Choroid plexus epithelial cell (primary cell): ENCODE results near the gene AMIGO2.

Source experiments
- DNase-seq: peaks from one replicate; pipeline ENCODE4 v3.0.0-alpha.2; 2010; ENCODE audit warnings: low read depth
- H3K4me3 ChIP-seq: 2 replicates; pipeline ENCODE4 v1.5.1; 2011; ENCODE audit warnings: low read depth, mild to moderate bottlenecking, control low read depth, low read length, moderate library complexity
- CTCF ChIP-seq: conservative IDR thresholded peaks from 2 replicates; pipeline ENCODE4 v1.5.1; 2011; ENCODE audit warnings: low read depth, mild to moderate bottlenecking, control low read depth, inconsistent platforms, low read length, moderate library complexity

AMIGO2 gene

GRCh38 chr12:47107446-47107845 is 27.7 kb upstream of the AMIGO2 start:
- TF ChIP-seq CTCF: no peak
- H3K4me3 ChIP-seq: no peak overlapping the region
- DNase-seq: no peak

GRCh38 chr12:47105914-47106674 is 26.3 kb upstream of the AMIGO2 start:
- no peak for TF ChIP-seq CTCF
- no peak overlapping the region for H3K4me3 ChIP-seq
- DNase-seq: no peak

- TF ChIP-seq CTCF: no peak
- H3K4me3 ChIP-seq: no peak overlapping the region
- DNase-seq: peak; percentile 79
Observed at GRCh38 chr12:47102845-47103651, 23.3 kb upstream of the AMIGO2 start.

GRCh38 chr12:47102406-47102805 is 22.6 kb upstream of the AMIGO2 start:
- no peak for DNase-seq
- TF ChIP-seq CTCF: no peak
- no peak overlapping the region for H3K4me3 ChIP-seq

- TF ChIP-seq CTCF: no peak
- no peak overlapping the region for H3K4me3 ChIP-seq
- DNase-seq: no peak
Observed at GRCh38 chr12:47100160-47100559, 20.4 kb upstream of the AMIGO2 start.

- no peak for DNase-seq
- no peak for TF ChIP-seq CTCF
- no peak overlapping the region for H3K4me3 ChIP-seq
Observed at GRCh38 chr12:47099610-47100009, 19.9 kb upstream of the AMIGO2 start.
